Body of pancreas (tissue), 4 donors: ENCODE measurements around the gene CYTH1.

Experiments
- POLR2A ChIP-seq, 3 donors: fragments of 450-650 bp; IDR thresholded peaks; one replicate each; pipeline ENCODE4 v1.6.1; 2016; ENCODE audit warnings: antibody characterized with exemption in 3 of 3, mild to moderate bottlenecking in 2 of 3
- TF ChIP-seq, protein P1 (sequence below), 7 experiments: fragments of 450-650 bp in 4 of 7; fragments of 200-600 bp in 3 of 7; sonication (generic) in 3 of 7; IDR thresholded peaks; one replicate each; pipeline ENCODE4 v1.5.1; 2016 to 2019; ENCODE audit warnings: antibody characterized with exemption in 7 of 7

DNA sequence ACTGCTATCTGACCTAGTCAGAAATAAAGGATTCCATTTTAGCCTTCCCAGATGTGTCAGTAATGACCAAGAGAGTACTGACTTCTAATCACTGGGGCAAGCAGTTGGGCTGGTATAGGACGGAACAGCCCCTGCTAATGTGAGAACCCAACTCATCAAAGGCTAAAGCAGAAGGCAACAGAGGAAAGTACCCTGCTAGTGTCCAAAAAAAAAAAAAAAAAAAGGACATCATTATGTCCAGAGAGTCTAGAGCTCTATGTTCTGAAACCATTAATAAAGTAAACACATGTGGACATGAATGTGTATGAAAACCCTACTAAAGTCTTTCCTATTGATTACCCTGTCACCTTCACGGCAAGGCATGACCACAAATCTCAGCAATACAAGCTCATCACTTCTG lies 85.0 kb downstream of the CYTH1 start:
- TF ChIP-seq POLR2A (IDR thresholded peaks at IDR 0.05) = no peak
- TF ChIP-seq, protein P1, sequence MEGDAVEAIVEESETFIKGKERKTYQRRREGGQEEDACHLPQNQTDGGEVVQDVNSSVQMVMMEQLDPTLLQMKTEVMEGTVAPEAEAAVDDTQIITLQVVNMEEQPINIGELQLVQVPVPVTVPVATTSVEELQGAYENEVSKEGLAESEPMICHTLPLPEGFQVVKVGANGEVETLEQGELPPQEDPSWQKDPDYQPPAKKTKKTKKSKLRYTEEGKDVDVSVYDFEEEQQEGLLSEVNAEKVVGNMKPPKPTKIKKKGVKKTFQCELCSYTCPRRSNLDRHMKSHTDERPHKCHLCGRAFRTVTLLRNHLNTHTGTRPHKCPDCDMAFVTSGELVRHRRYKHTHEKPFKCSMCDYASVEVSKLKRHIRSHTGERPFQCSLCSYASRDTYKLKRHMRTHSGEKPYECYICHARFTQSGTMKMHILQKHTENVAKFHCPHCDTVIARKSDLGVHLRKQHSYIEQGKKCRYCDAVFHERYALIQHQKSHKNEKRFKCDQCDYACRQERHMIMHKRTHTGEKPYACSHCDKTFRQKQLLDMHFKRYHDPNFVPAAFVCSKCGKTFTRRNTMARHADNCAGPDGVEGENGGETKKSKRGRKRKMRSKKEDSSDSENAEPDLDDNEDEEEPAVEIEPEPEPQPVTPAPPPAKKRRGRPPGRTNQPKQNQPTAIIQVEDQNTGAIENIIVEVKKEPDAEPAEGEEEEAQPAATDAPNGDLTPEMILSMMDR (IDR thresholded peaks at IDR 0.05) = no peak
